Gastrocnemius medialis (tissue), 4 donors: ENCODE measurements around the gene CDC14C.

Experiments used
- POLR2A ChIP-seq, 2 donors: fragments of 450-650 bp; IDR thresholded peaks; one replicate each; pipeline ENCODE4 v1.6.1; 2017; ENCODE audit warnings: antibody characterized with exemption in 2 of 2, mild to moderate bottlenecking in 2 of 2, moderate library complexity in 2 of 2
- TF ChIP-seq, protein P1 (sequence below), 5 experiments: fragments of 450-650 bp in 3 of 5; fragments of 200-600 bp in 2 of 5; sonication (generic) in 2 of 5; IDR thresholded peaks in 4 of 5; conservative IDR thresholded peaks in 1 of 5; 1 replicate in 4 of 5; 2 replicates in 1 of 5; pipeline ENCODE4 v1.5.1; 2016 to 2019; ENCODE audit warnings: antibody characterized with exemption in 5 of 5, mild to moderate bottlenecking in 3 of 5, moderate library complexity in 3 of 5

DNA sequence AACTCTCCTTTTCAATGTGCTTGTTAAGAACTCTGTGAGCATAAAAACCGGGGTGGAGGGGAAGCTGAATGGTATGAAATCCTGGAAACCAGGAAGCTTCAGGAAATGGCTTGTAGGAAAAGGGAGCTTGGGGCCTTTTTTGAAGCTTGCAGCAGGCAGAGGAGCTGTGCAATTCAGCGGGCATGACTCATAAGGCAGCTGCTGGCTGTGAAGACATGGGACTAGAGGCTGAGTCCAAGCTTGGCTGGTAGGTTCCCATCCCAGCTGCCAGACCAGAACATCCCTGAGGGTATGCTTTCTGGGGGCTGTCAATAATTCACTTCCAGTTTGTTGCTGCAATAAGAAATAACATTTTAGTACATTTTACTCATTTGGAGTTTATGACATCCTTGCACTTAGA lies 36.8 kb upstream of the CDC14C start:
- TF ChIP-seq, protein P1, sequence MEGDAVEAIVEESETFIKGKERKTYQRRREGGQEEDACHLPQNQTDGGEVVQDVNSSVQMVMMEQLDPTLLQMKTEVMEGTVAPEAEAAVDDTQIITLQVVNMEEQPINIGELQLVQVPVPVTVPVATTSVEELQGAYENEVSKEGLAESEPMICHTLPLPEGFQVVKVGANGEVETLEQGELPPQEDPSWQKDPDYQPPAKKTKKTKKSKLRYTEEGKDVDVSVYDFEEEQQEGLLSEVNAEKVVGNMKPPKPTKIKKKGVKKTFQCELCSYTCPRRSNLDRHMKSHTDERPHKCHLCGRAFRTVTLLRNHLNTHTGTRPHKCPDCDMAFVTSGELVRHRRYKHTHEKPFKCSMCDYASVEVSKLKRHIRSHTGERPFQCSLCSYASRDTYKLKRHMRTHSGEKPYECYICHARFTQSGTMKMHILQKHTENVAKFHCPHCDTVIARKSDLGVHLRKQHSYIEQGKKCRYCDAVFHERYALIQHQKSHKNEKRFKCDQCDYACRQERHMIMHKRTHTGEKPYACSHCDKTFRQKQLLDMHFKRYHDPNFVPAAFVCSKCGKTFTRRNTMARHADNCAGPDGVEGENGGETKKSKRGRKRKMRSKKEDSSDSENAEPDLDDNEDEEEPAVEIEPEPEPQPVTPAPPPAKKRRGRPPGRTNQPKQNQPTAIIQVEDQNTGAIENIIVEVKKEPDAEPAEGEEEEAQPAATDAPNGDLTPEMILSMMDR (IDR thresholded peaks at IDR 0.05 in 4 of 5, conservative IDR thresholded peaks at IDR 0.05 in 1 of 5), result no peak
- TF ChIP-seq POLR2A (IDR thresholded peaks at IDR 0.05), result no peak
